Measurements from ENCODE around the gene PTPRF.
"Not testable (repeated sequence)": the region's sequence is repeated elsewhere in the genome, so short reads cannot be mapped to it uniquely, and the experiment has no call there.

DNA sequence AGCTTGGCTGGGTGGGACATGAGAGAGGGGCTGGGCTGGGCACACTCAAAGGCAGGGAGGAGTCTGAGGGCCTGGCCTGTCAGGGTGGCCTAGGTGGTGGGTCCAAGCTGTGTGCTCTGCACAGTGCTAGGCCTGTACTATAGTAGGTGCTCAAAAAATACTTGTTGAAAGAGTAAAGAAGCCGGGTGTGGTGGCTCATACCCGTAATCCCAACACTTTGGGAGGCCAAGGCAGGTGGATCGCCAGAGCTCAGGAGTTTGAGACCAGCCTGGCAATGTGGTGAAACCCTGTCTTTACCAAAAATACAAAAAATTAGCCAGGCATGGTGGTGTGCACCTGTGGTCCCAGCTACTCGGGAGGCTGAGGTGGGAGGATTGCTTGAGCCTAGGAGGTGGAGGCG is 18.7 kb downstream of the PTPRF start:
- TF ChIP-seq, protein P1, sequence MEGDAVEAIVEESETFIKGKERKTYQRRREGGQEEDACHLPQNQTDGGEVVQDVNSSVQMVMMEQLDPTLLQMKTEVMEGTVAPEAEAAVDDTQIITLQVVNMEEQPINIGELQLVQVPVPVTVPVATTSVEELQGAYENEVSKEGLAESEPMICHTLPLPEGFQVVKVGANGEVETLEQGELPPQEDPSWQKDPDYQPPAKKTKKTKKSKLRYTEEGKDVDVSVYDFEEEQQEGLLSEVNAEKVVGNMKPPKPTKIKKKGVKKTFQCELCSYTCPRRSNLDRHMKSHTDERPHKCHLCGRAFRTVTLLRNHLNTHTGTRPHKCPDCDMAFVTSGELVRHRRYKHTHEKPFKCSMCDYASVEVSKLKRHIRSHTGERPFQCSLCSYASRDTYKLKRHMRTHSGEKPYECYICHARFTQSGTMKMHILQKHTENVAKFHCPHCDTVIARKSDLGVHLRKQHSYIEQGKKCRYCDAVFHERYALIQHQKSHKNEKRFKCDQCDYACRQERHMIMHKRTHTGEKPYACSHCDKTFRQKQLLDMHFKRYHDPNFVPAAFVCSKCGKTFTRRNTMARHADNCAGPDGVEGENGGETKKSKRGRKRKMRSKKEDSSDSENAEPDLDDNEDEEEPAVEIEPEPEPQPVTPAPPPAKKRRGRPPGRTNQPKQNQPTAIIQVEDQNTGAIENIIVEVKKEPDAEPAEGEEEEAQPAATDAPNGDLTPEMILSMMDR (IDR thresholded peaks at IDR 0.05): not testable (repeated sequence)
- not testable (repeated sequence) for TF ChIP-seq POLR2A (IDR thresholded peaks at IDR 0.05)

All from esophagus squamous epithelium (tissue), 4 donors.